IMR-90 (cell line): ENCODE data around the gene LHFPL3. TPM values are rescaled to one million over a fixed set of nuclear protein-coding genes. Genes with fewer than 3 reads are reported as not detected.

Source experiments
- ATAC-seq: fragments of 200-7000 bp; cut with Tn5 transposase; 2 replicates; pipeline ENCODE4 v1.9.1; 2020; ENCODE audit warnings: low read depth, mild to moderate bottlenecking, moderate library complexity
- BruUV-seq: library from RNA; stranded (reverse); fragments of 400-500 nt; replicated peaks from 2 replicates; lab custom pipeline; 2021; lab: Mats Ljungman, UMichigan
- CTCF ChIA-PET: fragments of 300-600 bp; formaldehyde crosslinking; extraction: SDS; loops from one replicate; lab custom pipeline; 2021; ENCODE audit warnings: antibody characterized with exemption; lab: Yijun Ruan, JAX
- POLR2A ChIA-PET: fragments of 300-600 bp; sonication (Branson Sonifier 250); formaldehyde crosslinking; loops from one replicate; lab custom pipeline; 2022; ENCODE audit warnings: antibody characterized with exemption; ENCODE audit not compliant: unreplicated experiment; lab: Charles Lee
- DNase-seq: peaks from one replicate; pipeline ENCODE4 v3.0.0; 2013
- H2AFZ ChIP-seq: replicated peaks from 2 replicates; pipeline ENCODE3; 2013; ENCODE audit warnings: low read length, mild to moderate bottlenecking; ENCODE audit not compliant: poor library complexity
- H2AK5ac ChIP-seq: 2 replicates; pipeline ENCODE4 v1.6.1; 2013; ENCODE audit warnings: low read depth, low read length, inconsistent platforms
- H2AK9ac ChIP-seq: replicated peaks from 2 replicates; pipeline ENCODE3; 2013; ENCODE audit warnings: mild to moderate bottlenecking, low read depth, low read length, moderate library complexity; ENCODE audit not compliant: poor library complexity
- H2BK120ac ChIP-seq: 2 replicates; pipeline ENCODE4 v1.6.1; 2013; ENCODE audit warnings: low read depth, low read length, inconsistent platforms
- H2BK15ac ChIP-seq: 3 replicates; pipeline ENCODE4 v1.6.1; 2013; ENCODE audit warnings: low read depth, low read length, inconsistent platforms
- H2BK20ac ChIP-seq: 2 replicates; pipeline ENCODE4 v1.6.1; 2013; ENCODE audit warnings: low read depth, mild to moderate bottlenecking, inconsistent platforms, low read length, moderate library complexity
- H2BK5ac ChIP-seq: 2 replicates; pipeline ENCODE4 v1.6.1; 2013; ENCODE audit warnings: mild to moderate bottlenecking, low read depth, low read length, inconsistent platforms; ENCODE audit not compliant: poor library complexity, severe bottlenecking
- H3K14ac ChIP-seq: replicated peaks from 2 replicates; pipeline ENCODE4 v1.6.1; 2013; ENCODE audit warnings: low read depth, low read length, inconsistent platforms
- H3K18ac ChIP-seq: 2 replicates; pipeline ENCODE4 v1.6.1; 2013; ENCODE audit warnings: low read depth, low read length, control low read depth
- H3K23ac ChIP-seq: 2 replicates; pipeline ENCODE4 v1.6.1; 2013; ENCODE audit warnings: low read depth, low read length, inconsistent platforms
- H3K27ac ChIP-seq: 2 replicates; pipeline ENCODE4 v1.5.1; 2013; ENCODE audit warnings: mild to moderate bottlenecking, control low read depth, low read length; ENCODE audit not compliant: insufficient read depth
- H3K27me3 ChIP-seq: 2 replicates; pipeline ENCODE4 v1.6.1; 2013; ENCODE audit warnings: low read length; ENCODE audit not compliant: control insufficient read depth, insufficient read depth
- H3K36me3 ChIP-seq: 2 replicates; pipeline ENCODE4 v1.6.1; 2013; ENCODE audit warnings: low read length, mixed read lengths; ENCODE audit not compliant: control insufficient read depth, insufficient read depth
- H3K4ac ChIP-seq: 2 replicates; pipeline ENCODE4 v1.6.1; 2013; ENCODE audit warnings: low read depth, low read length, inconsistent platforms
- H3K4me1 ChIP-seq: 2 replicates; pipeline ENCODE4 v1.6.1; 2013; ENCODE audit warnings: low read length, mixed read lengths; ENCODE audit not compliant: control insufficient read depth, insufficient read depth
- H3K4me2 ChIP-seq: 2 replicates; pipeline ENCODE4 v1.6.1; 2013; ENCODE audit warnings: low read depth, mild to moderate bottlenecking, control low read depth, low read length, moderate library complexity
- H3K4me3 ChIP-seq: 2 replicates; pipeline ENCODE4 v1.5.1; 2013; ENCODE audit warnings: low read depth, mild to moderate bottlenecking, control low read depth, low read length, moderate library complexity; ENCODE audit not compliant: insufficient read depth
- H3K56ac ChIP-seq: 2 replicates; pipeline ENCODE4 v1.6.1; 2013; ENCODE audit warnings: low read length, inconsistent platforms; ENCODE audit not compliant: insufficient read depth; ENCODE audit errors: extremely low read depth
- H3K79me1 ChIP-seq, 2 experiments: 2 replicates each; pipeline ENCODE4 v1.6.1; 2013; ENCODE audit warnings: low read length in 2 of 2, inconsistent platforms in 1 of 2, low read depth in 1 of 2
- H3K9ac ChIP-seq: 2 replicates; pipeline ENCODE4 v1.6.1; 2013; ENCODE audit warnings: low read depth, low read length, control low read depth
- H3K9me1 ChIP-seq: 2 replicates; pipeline ENCODE4 v1.6.1; 2013; ENCODE audit warnings: low read length, inconsistent platforms; ENCODE audit not compliant: insufficient read depth
- H3K9me3 ChIP-seq: 2 replicates; pipeline ENCODE4 v1.6.1; 2013; ENCODE audit warnings: low read length; ENCODE audit not compliant: control insufficient read depth, insufficient read depth
- H4K20me1 ChIP-seq: 2 replicates; pipeline ENCODE4 v1.6.1; 2013; ENCODE audit warnings: low read length, inconsistent platforms; ENCODE audit not compliant: insufficient read depth
- H4K5ac ChIP-seq: 2 replicates; pipeline ENCODE4 v1.6.1; 2013; ENCODE audit warnings: mild to moderate bottlenecking, low read depth, low read length, control low read depth
- H4K8ac ChIP-seq, 2 experiments: 2 replicates each; pipeline ENCODE4 v1.6.1; 2013; ENCODE audit warnings: low read depth in 2 of 2, low read length in 2 of 2, control low read depth in 1 of 2, inconsistent platforms in 1 of 2
- H4K91ac ChIP-seq: 2 replicates; pipeline ENCODE4 v1.6.1; 2013; ENCODE audit warnings: low read depth, low read length, inconsistent platforms; ENCODE audit not compliant: insufficient read depth
- BHLHE40 ChIP-seq: fragments of 150-350 bp; IDR thresholded peaks from 2 replicates; pipeline ENCODE4 v1.6.1; 2016; ENCODE audit warnings: mild to moderate bottlenecking, low read depth, low read length
- CEBPB ChIP-seq: IDR thresholded peaks from 2 replicates; pipeline ENCODE4 v1.6.1; 2012; ENCODE audit warnings: low read depth, low read length, improper control_type of control experiment
- CHD1 ChIP-seq: IDR thresholded peaks from 2 replicates; pipeline ENCODE4 v1.6.1; 2012; ENCODE audit warnings: low read depth, low read length, improper control_type of control experiment
- FOS ChIP-seq: fragments of 150-350 bp; IDR thresholded peaks from 2 replicates; pipeline ENCODE4 v1.6.1; 2016; ENCODE audit warnings: low read depth, low read length
- MAFK ChIP-seq: IDR thresholded peaks from 2 replicates; pipeline ENCODE4 v1.6.1; 2012; ENCODE audit warnings: low read depth, low read length, improper control_type of control experiment
- MAZ ChIP-seq: IDR thresholded peaks from 2 replicates; pipeline ENCODE4 v1.6.1; 2012; ENCODE audit warnings: low read depth, mild to moderate bottlenecking, low read length, improper control_type of control experiment, moderate library complexity, borderline replicate concordance
- MXI1 ChIP-seq: IDR thresholded peaks from 2 replicates; pipeline ENCODE4 v1.6.1; 2012; ENCODE audit warnings: low read depth, mild to moderate bottlenecking, low read length, moderate library complexity, borderline replicate concordance
- NFE2L2 ChIP-seq: fragments of 150-350 bp; IDR thresholded peaks from 2 replicates; pipeline ENCODE4 v1.6.1; 2016; ENCODE audit warnings: low read depth, mild to moderate bottlenecking, low read length
- POLR2A ChIP-seq: IDR thresholded peaks from 2 replicates; pipeline ENCODE4 v1.6.1; 2012; ENCODE audit warnings: mild to moderate bottlenecking, low read depth, low read length
- RAD21 ChIP-seq: IDR thresholded peaks from 2 replicates; pipeline ENCODE4 v1.6.1; 2012; ENCODE audit warnings: low read length, improper control_type of control experiment
- RCOR1 ChIP-seq: IDR thresholded peaks from 2 replicates; pipeline ENCODE4 v1.6.1; 2012; ENCODE audit warnings: mild to moderate bottlenecking, low read length, improper control_type of control experiment; ENCODE audit not compliant: insufficient replicate concordance
- RFX5 ChIP-seq: IDR thresholded peaks from 2 replicates; pipeline ENCODE4 v1.8.0; 2012; ENCODE audit warnings: low read depth, mild to moderate bottlenecking, low read length, moderate library complexity
- SMC3 ChIP-seq: fragments of 150-350 bp; IDR thresholded peaks from 2 replicates; pipeline ENCODE4 v1.6.1; 2016; ENCODE audit warnings: low read depth, mild to moderate bottlenecking, antibody characterized with exemption, low read length, moderate library complexity
- WGBS, 2 experiments: methylation state at CpG; one replicate each; pipeline versions ENCODE4 v1.1.5 to v1.1.7; 2013; ENCODE audit warnings: missing lambda C conversion rate in 2 of 2; ENCODE audit not compliant: insufficient read length in 1 of 2; ENCODE audit errors: extremely low coverage in 2 of 2; 5-methylcytosine and 5-hydroxymethylcytosine counted together
- dilution Hi-C: fragments of 300-500 bp; cut with HindIII; formaldehyde crosslinking; loops from one replicate; pipeline ENCODE4 v1.14.3; 2018; ENCODE audit warnings: low sequenced_read_pairs; ENCODE audit not compliant: unreplicated experiment
- in situ Hi-C: fragments of 300-500 bp; cut with MboI; formaldehyde crosslinking; loops from 3 replicates; pipeline ENCODE4 v1.14.3; 2019; ENCODE audit warnings: low sequenced_read_pairs, inconsistent platforms, mixed read lengths
- intact Hi-C: fragments of 100-400 bp; cut with micrococcal nuclease; formaldehyde crosslinking; loops from 2 replicates; pipeline ENCODE4 v1.10.0; 2022
- polyA plus RNA-seq, 3 experiments: library from polyadenylated mRNA; depleted of rRNA; stranded (reverse); fragments of >200 nt; gene quantifications; 2 replicates each; pipeline ENCODE4 v1.2.3, GENCODE V29; 2012; ENCODE audit warnings: low replicate concordance in 1 of 3
- total RNA-seq: library from RNA; depleted of rRNA; stranded (reverse); fragments of >200 nt; gene quantifications from 2 replicates; pipeline ENCODE4 v1.2.3, GENCODE V29; 2012
- TF ChIP-seq, protein P1 (sequence below): fragments of 150-350 bp; IDR thresholded peaks from 2 replicates; pipeline ENCODE4 v1.6.1; 2016; ENCODE audit warnings: low read depth, mild to moderate bottlenecking, low read length, moderate library complexity, borderline replicate concordance
- TF ChIP-seq, protein P2 (sequence below): fragments of 150-350 bp; IDR thresholded peaks from 2 replicates; pipeline ENCODE4 v1.6.1; 2017; ENCODE audit warnings: mild to moderate bottlenecking, antibody characterized with exemption, low read length, low read depth
- TF ChIP-seq, protein P3 (sequence below): conservative IDR thresholded peaks from 2 replicates; pipeline ENCODE4 v1.5.1; 2012; ENCODE audit warnings: mild to moderate bottlenecking, low read depth, low read length, improper control_type of control experiment

Gene LHFPL3
- total and polyA plus RNA-seq, 2 of the 4 experiments (the other 2 are of a cell fraction): not detected

DNA sequence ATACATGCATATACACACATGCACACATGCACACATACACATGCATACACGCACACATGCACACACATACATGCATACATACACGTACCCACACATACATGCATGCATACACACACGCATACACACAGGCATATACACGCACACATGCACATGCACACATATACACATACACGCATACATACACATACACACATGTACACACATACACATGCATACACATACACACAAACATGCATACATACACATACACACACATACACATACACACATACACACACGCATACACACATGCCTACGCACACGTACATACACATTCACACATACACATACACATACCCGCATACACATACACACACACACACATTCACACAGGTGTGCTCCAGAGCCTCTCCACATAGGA, 604.6 kb downstream of the LHFPL3 start:
- Histone ChIP-seq H2BK120ac (no peak overlapping the region), H3K36me3 (no peaks in the 10 kb centered on the region), H2BK15ac (no peak overlapping the region), H2AFZ (no peak overlapping the region), H2AK9ac (no peak overlapping the region), H2BK20ac (no peak overlapping the region), H3K27me3 (no peaks in the 10 kb centered on the region), H3K4me3 (no peak overlapping the region), H3K79me1 (no peaks in the 10 kb centered on the region), H3K14ac (no peak overlapping the region), H3K4me2 (no peak overlapping the region), H2BK5ac (no peak overlapping the region), H3K4me1 (no peaks in the 10 kb centered on the region), H4K5ac (no peak overlapping the region), H4K8ac (no peak overlapping the region), H4K91ac (no peak overlapping the region), H4K20me1 (no peaks in the 10 kb centered on the region), H3K4ac (no peak overlapping the region), H3K27ac (no peak overlapping the region), H3K23ac (no peak overlapping the region), H2AK5ac (no peak overlapping the region), H3K18ac (no peak overlapping the region), H3K9ac (no peak overlapping the region), H3K9me1 (peaks cover 6% of the 10 kb centered on the region; the same call in 1 of the 2 replicates), H3K9me3 (no peaks in the 10 kb centered on the region), H3K56ac (no peak overlapping the region)
- dilution Hi-C loops (no loop called here), in situ Hi-C loops (no loop called here), intact Hi-C loops (no loop called here)
- 97 to 100% methylated on average over 1 to 5 of the region's 9 CpGs for WGBS, 2 experiments
- POLR2A ChIA-PET: no interaction called here
- BruUV-seq: no TSS peak
- no peak for ATAC-seq
- TF ChIP-seq BHLHE40 (no peak), RCOR1 (no peak), MXI1 (no peak), CEBPB (no peak), POLR2A (no peak), FOS (no peak), RFX5 (no peak), RAD21 (no peak), MAFK (no peak), NFE2L2 (no peak), SMC3 (no peak), CHD1 (no peak), MAZ (no peak)
- TF ChIP-seq, protein P1, sequence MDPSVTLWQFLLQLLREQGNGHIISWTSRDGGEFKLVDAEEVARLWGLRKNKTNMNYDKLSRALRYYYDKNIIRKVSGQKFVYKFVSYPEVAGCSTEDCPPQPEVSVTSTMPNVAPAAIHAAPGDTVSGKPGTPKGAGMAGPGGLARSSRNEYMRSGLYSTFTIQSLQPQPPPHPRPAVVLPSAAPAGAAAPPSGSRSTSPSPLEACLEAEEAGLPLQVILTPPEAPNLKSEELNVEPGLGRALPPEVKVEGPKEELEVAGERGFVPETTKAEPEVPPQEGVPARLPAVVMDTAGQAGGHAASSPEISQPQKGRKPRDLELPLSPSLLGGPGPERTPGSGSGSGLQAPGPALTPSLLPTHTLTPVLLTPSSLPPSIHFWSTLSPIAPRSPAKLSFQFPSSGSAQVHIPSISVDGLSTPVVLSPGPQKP: no peak
- TF ChIP-seq, protein P2, sequence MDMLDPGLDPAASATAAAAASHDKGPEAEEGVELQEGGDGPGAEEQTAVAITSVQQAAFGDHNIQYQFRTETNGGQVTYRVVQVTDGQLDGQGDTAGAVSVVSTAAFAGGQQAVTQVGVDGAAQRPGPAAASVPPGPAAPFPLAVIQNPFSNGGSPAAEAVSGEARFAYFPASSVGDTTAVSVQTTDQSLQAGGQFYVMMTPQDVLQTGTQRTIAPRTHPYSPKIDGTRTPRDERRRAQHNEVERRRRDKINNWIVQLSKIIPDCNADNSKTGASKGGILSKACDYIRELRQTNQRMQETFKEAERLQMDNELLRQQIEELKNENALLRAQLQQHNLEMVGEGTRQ: no peak
- TF ChIP-seq, protein P3, sequence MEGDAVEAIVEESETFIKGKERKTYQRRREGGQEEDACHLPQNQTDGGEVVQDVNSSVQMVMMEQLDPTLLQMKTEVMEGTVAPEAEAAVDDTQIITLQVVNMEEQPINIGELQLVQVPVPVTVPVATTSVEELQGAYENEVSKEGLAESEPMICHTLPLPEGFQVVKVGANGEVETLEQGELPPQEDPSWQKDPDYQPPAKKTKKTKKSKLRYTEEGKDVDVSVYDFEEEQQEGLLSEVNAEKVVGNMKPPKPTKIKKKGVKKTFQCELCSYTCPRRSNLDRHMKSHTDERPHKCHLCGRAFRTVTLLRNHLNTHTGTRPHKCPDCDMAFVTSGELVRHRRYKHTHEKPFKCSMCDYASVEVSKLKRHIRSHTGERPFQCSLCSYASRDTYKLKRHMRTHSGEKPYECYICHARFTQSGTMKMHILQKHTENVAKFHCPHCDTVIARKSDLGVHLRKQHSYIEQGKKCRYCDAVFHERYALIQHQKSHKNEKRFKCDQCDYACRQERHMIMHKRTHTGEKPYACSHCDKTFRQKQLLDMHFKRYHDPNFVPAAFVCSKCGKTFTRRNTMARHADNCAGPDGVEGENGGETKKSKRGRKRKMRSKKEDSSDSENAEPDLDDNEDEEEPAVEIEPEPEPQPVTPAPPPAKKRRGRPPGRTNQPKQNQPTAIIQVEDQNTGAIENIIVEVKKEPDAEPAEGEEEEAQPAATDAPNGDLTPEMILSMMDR: no peak
- CTCF ChIA-PET: no interaction called here
- DNase-seq: no peak
